HPDE6-E6E7 (cell line): ENCODE data around the gene HTR3A.

Source experiments
- DNase-seq: peaks from one replicate; pipeline ENCODE4 v3.0.0; 2011; ENCODE audit warnings: missing footprints; ENCODE audit errors: extremely low spot score

The HTR3A gene

GRCh38 chr11:114019046-114019445, 44.1 kb downstream of the HTR3A start:
- no peak for DNase-seq

DNA sequence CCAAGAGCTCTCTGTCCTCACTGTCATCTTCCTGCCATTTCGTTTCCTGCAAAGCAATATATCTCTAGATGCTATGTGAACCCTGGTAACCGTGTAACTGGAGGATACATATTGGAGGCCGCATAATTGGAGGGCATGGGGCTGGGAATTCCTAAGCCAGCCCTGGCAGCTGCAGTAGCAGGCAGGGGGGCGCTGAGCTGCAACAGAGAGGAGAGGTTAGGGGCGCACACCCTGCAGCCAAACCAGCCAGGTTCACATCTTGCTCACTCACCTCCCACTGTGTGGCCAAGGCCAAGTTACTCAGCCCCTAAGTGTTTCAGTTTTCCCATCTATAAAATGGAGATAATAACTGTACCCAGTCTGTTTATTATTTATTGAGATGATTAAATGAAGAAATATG, 44.7 kb downstream of the HTR3A start:
- no peak for DNase-seq

GRCh38 chr11:114025329-114025907, 50.5 kb downstream of the HTR3A start:
- no peak for DNase-seq

GRCh38 chr11:114026355-114026754, 51.4 kb downstream of the HTR3A start:
- no peak for DNase-seq

GRCh38 chr11:114027391-114027790, 52.5 kb downstream of the HTR3A start:
- no peak for DNase-seq

DNA sequence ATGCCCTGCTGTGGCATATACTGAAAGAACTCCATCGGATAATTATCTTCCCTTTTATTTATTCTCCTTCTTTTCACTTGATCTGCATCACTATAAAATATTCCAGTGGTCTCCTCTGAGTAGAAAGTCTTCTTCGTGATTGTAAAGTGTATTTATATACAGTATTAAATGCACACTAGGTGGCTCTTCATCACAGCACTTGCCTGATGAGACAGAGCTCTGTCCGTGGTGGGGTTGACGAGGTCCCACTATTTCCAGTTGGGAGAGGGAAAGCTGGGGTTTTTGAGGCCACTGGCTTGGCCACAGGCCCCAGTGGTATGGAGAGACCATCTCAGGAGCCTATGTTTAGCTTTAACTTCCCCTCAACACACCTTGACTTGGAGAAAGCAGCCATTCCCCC, 53.0 kb downstream of the HTR3A start:
- DNase-seq, result no peak

DNA sequence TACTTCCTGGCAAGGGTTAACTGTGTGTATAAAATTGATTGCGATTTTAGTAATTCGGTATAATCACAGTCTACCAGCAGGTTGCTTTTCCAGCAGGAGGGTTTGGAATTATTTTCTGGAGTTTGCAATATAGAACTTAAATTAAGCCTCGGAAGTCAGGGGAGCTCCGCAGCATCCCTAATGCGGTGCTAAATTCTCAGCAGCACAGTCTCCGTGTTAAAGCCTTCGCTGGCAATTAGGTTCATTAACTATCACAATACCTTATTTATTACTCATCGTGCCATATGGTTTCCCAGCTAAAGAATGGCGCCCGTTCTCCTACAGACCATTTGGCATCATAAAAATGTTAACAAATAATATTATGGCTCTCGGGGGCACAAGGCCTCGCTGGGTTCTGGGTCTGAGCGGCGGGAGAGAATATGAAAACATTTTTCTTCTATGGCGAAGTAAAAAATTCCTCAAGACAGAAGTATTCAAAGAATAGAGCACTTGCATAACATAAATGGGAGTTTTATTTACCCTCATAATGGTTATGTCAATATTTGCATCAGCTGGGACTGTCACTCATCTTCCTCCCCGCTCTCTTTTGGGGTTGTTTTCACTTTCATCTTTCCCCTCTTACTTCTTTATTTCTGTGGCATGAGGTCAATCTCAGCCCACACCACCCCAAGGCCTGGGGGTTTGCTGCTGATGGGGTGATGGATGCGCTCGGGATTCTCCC, 56.5 kb downstream of the HTR3A start:
- no peak for DNase-seq

GRCh38 chr11:114031967-114032320, 57.0 kb downstream of the HTR3A start:
- no peak for DNase-seq

DNA sequence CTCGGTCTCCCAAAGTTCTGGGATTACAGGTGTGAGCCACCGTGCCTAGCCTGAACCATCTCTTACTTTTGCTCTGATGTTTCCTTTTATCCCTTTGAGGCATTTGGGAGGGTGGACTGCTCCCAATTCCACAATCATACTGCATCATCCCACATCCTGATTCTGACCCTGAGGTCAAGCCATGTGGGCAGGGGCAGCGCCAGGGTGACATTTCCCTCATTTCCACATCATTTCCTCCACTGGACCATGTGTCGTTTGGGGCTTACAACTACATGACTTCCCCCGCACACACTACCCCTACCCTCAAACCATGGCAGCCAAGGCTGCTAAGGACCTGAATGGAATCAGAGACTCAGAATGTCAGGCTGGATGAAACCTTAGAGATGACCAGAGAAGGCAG, 58.2 kb downstream of the HTR3A start:
- DNase-seq, result no peak

- DNase-seq, result no peak
Observed at GRCh38 chr11:114033572-114033971, 58.7 kb downstream of the HTR3A start.

GRCh38 chr11:114034956-114035355, 60.0 kb downstream of the HTR3A start:
- DNase-seq, result no peak

GRCh38 chr11:114036147-114036811, 61.4 kb downstream of the HTR3A start:
- peak; percentile 58 for DNase-seq

DNA sequence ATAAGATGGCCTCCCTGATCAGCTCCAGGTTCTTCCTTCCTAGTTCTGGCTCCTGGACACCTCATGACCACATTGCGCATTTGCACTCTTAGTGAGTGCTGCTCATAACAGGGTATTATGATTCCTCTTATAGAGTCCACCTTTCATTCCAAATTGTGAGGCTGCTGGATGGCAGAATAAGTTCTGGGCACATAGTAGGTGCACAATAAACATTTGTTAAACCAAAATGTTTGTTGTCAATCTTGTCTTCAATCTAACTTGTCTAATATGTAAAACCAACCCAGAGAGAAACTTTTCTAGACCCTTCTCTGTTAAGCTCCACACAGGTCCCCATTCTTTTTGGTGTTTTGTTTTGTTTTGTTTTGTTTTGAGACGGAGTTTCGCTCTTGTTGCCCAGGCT, 62.0 kb downstream of the HTR3A start:
- DNase-seq, result no peak

GRCh38 chr11:114039551-114039950, 64.6 kb downstream of the HTR3A start:
- no peak for DNase-seq
